ENCODE results near the gene SYT14.

DNA sequence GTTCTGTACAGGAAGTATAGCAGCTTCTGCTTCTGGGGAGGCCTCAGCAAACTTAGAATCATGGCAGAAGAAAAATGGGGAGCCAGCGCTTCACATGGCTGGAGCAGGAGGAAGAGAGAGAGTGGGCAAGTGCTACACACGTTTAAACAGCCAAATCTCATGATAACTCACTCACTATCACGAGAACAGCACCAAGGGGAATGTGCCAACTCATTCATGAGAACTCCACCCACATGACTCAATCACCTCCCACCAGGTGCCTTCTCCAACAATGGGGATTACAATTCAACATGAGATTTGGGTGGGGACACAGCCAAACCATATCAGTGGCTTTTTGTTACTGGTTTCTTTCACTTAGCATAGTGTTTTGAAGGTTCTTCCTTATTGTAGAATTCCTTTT is 138.6 kb downstream of the SYT14 start:
- TF ChIP-seq REST (IDR thresholded peaks at IDR 0.05; ENCODE audit: insufficient replicate concordance, low read depth) (no peak), CTCF (IDR thresholded peaks at IDR 0.05; ENCODE audit: insufficient read depth, low read length) (no peak)

Measured in HL-60 (cell line).